GM12878 (cell line): ENCODE results near the gene CD248.

Experiments
- POU2F2 ChIP-seq: IDR thresholded peaks from 3 replicates; pipeline ENCODE4 v1.6.1; 2011; ENCODE audit warnings: low read depth, mild to moderate bottlenecking, low read length, borderline replicate concordance
- YBX1 ChIP-seq: fragments of 450-650 bp; IDR thresholded peaks from 2 replicates; pipeline ENCODE4 v1.6.1; 2016; ENCODE audit warnings: antibody characterized with exemption
- TF ChIP-seq, protein P1 (sequence below): IDR thresholded peaks from 2 replicates; pipeline ENCODE4 v1.6.1; 2011; ENCODE audit warnings: borderline replicate concordance, low read depth, mild to moderate bottlenecking, moderate library complexity, low read length; ENCODE audit not compliant: insufficient read depth, poor library complexity, severe bottlenecking
- TF ChIP-seq, protein P2 (sequence below), 3 experiments: IDR thresholded peaks in 2 of 3; conservative IDR thresholded peaks in 1 of 3; 2 replicates each; pipeline ENCODE4 v1.5.1; 2011; ENCODE audit warnings: low read depth in 3 of 3, low read length in 3 of 3, mild to moderate bottlenecking in 3 of 3, control low read depth in 2 of 3, moderate library complexity in 2 of 3, inconsistent platforms in 1 of 3, mixed read lengths in 1 of 3; ENCODE audit not compliant: control insufficient read depth in 2 of 3, insufficient read depth in 1 of 3; ENCODE audit errors: extremely low read depth in 1 of 3

DNA sequence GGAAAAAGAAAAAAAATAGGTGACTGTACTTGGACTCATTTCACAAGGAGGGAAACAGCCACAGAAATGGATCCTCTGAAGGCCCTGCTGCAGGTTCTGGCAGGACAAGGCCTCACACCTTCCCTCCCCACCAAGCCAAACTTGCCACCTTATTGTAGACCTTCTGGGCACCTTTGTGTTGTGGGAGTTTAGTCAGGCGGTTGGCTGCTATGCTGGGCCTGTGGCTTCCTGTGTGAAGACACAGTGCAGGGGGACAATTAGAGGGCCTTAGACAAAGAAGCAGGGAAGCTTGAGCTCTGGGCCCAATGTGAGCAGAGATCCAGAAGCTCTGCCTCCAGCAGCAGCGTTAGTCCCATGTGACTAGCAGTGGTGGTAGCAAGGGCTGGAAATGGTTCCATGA is 44.2 kb downstream of the CD248 start:
- no peak for TF ChIP-seq POU2F2
- TF ChIP-seq, protein P1, sequence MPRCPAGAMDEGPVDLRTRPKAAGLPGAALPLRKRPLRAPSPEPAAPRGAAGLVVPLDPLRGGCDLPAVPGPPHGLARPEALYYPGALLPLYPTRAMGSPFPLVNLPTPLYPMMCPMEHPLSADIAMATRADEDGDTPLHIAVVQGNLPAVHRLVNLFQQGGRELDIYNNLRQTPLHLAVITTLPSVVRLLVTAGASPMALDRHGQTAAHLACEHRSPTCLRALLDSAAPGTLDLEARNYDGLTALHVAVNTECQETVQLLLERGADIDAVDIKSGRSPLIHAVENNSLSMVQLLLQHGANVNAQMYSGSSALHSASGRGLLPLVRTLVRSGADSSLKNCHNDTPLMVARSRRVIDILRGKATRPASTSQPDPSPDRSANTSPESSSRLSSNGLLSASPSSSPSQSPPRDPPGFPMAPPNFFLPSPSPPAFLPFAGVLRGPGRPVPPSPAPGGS: no peak
- TF ChIP-seq YBX1: no peak
- TF ChIP-seq, protein P2, sequence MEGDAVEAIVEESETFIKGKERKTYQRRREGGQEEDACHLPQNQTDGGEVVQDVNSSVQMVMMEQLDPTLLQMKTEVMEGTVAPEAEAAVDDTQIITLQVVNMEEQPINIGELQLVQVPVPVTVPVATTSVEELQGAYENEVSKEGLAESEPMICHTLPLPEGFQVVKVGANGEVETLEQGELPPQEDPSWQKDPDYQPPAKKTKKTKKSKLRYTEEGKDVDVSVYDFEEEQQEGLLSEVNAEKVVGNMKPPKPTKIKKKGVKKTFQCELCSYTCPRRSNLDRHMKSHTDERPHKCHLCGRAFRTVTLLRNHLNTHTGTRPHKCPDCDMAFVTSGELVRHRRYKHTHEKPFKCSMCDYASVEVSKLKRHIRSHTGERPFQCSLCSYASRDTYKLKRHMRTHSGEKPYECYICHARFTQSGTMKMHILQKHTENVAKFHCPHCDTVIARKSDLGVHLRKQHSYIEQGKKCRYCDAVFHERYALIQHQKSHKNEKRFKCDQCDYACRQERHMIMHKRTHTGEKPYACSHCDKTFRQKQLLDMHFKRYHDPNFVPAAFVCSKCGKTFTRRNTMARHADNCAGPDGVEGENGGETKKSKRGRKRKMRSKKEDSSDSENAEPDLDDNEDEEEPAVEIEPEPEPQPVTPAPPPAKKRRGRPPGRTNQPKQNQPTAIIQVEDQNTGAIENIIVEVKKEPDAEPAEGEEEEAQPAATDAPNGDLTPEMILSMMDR (IDR thresholded peaks at IDR 0.05 in 2 of 3, conservative IDR thresholded peaks at IDR 0.05 in 1 of 3; ENCODE audit: control insufficient read depth in 2 of 3, extremely low read depth in 1 of 3, insufficient read depth in 1 of 3, low read depth in 3 of 3, low read length in 3 of 3): no peak
